Spinal cord (tissue), 10 donors: ENCODE measurements around the gene DNM1L. TPM values are rescaled to one million over a fixed set of nuclear protein-coding genes. Genes with fewer than 3 reads are reported as not detected.

Experiments used
- DNase-seq, 6 donors: peaks; one replicate each; pipeline versions ENCODE4 v3.0.0 to v3.0.0-alpha.2; 2013 to 2015; ENCODE audit warnings: low spot score in 6 of 6, low read depth in 4 of 6
- H3K27ac ChIP-seq: one replicate; pipeline ENCODE4 v1.5.1; 2013; ENCODE audit warnings: low read depth, low read length, control low read depth
- H3K27me3 ChIP-seq: one replicate; pipeline ENCODE4 v1.6.1; 2013; ENCODE audit warnings: low read length; ENCODE audit not compliant: control insufficient read depth, insufficient read depth
- H3K36me3 ChIP-seq: one replicate; pipeline ENCODE4 v1.6.1; 2013; ENCODE audit warnings: low read length; ENCODE audit not compliant: control insufficient read depth, insufficient read depth
- H3K4me1 ChIP-seq: one replicate; pipeline ENCODE4 v1.6.1; 2013; ENCODE audit warnings: low read length; ENCODE audit not compliant: control insufficient read depth, insufficient read depth
- H3K4me3 ChIP-seq: one replicate; pipeline ENCODE4 v1.5.1; 2013; ENCODE audit warnings: low read depth, low read length, control low read depth
- H3K9me3 ChIP-seq: one replicate; pipeline ENCODE4 v1.6.1; 2013; ENCODE audit warnings: low read length; ENCODE audit not compliant: control insufficient read depth, insufficient read depth
- WGBS: methylation state at CpG from one replicate; pipeline ENCODE4 v1.1.5; 2013; ENCODE audit warnings: missing lambda C conversion rate; ENCODE audit not compliant: insufficient coverage; 5-methylcytosine and 5-hydroxymethylcytosine counted together
- polyA plus RNA-seq, 2 donors: library from polyadenylated mRNA; unstranded; fragments of 120-200 nt; gene quantifications; one replicate each; pipeline ENCODE4 v1.2.1, GENCODE V29; 2013; ENCODE audit not compliant: insufficient read length in 2 of 2
- total RNA-seq, 2 donors: library from RNA; depleted of rRNA in 1 of 2; stranded (reverse); fragments of 120-200 nt in 1 of 2; fragments of >200 nt in 1 of 2; gene quantifications; one replicate each; pipeline versions ENCODE4 v1.2.3 to v1.2.4, GENCODE V29; 2013 to 2014
- donor health status: healthy.

Gene DNM1L
- total and polyA plus RNA-seq, 4 donors = 89.6 to 205 (median 147) TPM

DNA sequence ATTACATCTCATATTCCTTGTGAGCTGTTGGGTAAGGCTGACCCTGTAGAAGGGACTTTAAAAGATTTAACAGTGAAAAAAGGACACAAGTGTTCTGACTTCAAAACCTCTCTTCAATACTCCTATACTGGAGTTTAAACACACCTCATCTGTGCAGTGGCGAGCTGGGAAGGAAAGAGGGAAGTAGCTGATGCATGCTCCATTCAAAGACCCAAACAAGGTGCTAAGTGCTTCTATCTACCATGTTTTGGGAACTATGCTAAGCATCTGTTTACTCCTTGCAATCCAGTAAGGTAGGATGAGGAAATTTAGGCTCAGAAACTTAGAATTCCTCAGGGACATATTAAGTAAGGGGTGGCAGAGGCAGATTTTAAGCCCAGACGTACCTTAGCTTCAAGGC lies 16.4 kb upstream of the DNM1L start:
- WGBS = no CpG with 5 or more reads among the region's 2 CpGs
- Histone ChIP-seq H3K27me3 (no peaks in the 10 kb centered on the region), H3K36me3 (no peaks in the 10 kb centered on the region), H3K27ac (no peak overlapping the region), H3K9me3 (no peaks in the 10 kb centered on the region), H3K4me1 (no peaks in the 10 kb centered on the region), H3K4me3 (no peak overlapping the region)
- no peak for DNase-seq

DNA sequence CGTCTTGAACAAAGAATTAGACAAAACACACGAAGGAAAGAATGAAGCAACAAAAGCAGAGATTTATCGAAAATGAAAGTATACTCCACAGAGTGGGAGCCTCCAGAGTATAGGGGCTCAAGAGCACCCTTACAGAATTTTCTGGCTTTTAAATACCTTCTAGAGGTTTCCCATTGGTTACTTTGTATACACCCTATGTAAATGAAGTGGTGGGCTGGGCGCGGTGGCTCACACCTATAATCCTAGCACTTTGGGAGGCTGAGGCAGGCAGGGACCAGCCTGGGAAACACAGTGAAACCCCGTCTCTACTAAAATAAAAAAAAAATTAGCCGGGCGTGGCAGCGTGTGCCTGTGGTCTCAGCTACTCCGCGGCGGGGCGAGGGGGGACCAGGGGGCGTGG lies 13.1 kb upstream of the DNM1L start:
- 90% methylated on average over 2 of the region's 14 CpGs for WGBS

DNA sequence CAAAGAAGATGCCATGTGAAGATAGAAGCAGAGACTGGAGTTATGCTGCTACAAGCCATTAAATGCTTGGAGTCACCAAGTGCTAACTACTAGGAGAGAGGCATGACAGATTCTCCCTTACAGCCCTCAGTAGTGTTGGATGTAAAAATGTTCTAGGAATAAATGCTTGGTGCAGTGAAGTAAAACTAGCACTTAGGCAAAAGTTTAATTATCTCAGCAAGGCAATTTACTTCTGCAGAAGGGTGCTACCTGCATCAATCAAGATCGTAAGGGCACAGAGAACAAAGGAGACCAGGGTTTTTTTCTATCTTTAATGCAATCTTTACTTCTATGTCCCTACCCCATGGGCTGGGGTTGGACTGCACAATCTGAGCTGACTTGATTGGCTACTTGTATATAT lies 9.5 kb upstream of the DNM1L start:
- H3K27me3 ChIP-seq = no peaks in the 10 kb centered on the region

More for the DNA sequence above, 13.1 kb upstream of the DNM1L start:
- DNase-seq = no peak
- Histone ChIP-seq H3K27ac (no peak overlapping the region), H3K4me1 (no peaks in the 10 kb centered on the region), H3K36me3 (no peaks in the 10 kb centered on the region), H3K4me3 (no peak overlapping the region), H3K9me3 (no peaks in the 10 kb centered on the region), H3K27me3 (no peaks in the 10 kb centered on the region)

GRCh38 chr12:32671930-32672780 lies 6.9 kb upstream of the DNM1L start:
- DNase-seq = peak; percentile 49 to 96 (median 62)
- Histone ChIP-seq H3K4me3 (no peak overlapping the region), H3K4me1 (no peaks in the 10 kb centered on the region), H3K27me3 (no peaks in the 10 kb centered on the region), H3K9me3 (no peaks in the 10 kb centered on the region), H3K27ac (no peak overlapping the region), H3K36me3 (no peaks in the 10 kb centered on the region)
- 0% methylated on average over 1 of the region's 11 CpGs for WGBS

More for the DNA sequence above, 9.5 kb upstream of the DNM1L start:
- WGBS = no CpG with 5 or more reads among the region's 1 CpG
- no peak overlapping the region for H3K27ac ChIP-seq
- no peak for DNase-seq
- H3K36me3 ChIP-seq = no peaks in the 10 kb centered on the region
- no peak overlapping the region for H3K4me3 ChIP-seq
- no peaks in the 10 kb centered on the region for H3K4me1 ChIP-seq
- H3K9me3 ChIP-seq = no peaks in the 10 kb centered on the region

GRCh38 chr12:32679920-32680237 lies 778 bp downstream of the DNM1L start:
- Histone ChIP-seq H3K4me3 (peak overlapping the region; percentile 59), H3K27me3 (no peaks in the 10 kb centered on the region), H3K4me1 (peaks cover 10% of the 10 kb centered on the region), H3K27ac (peak overlapping the region; percentile 81), H3K36me3 (peaks cover 1% of the 10 kb centered on the region), H3K9me3 (no peaks in the 10 kb centered on the region)
- peak in 2 of 6 donors; percentile 12 to 35 for DNase-seq
- WGBS = 0% methylated on average over 13 of the region's 14 CpGs

- Histone ChIP-seq H3K36me3 (peaks cover 9% of the 10 kb centered on the region), H3K4me3 (peak overlapping the region; percentile 59), H3K4me1 (peaks cover 10% of the 10 kb centered on the region), H3K27ac (no peak overlapping the region), H3K27me3 (no peaks in the 10 kb centered on the region), H3K9me3 (no peaks in the 10 kb centered on the region)
- no peak for DNase-seq
These were observed 1.7 kb downstream of the DNM1L start for GRCh38 chr12:32680787-32681186.

- Histone ChIP-seq H3K9me3 (no peaks in the 10 kb centered on the region), H3K4me3 (no peak overlapping the region), H3K4me1 (peaks cover 10% of the 10 kb centered on the region), H3K27me3 (no peaks in the 10 kb centered on the region), H3K36me3 (peaks cover 9% of the 10 kb centered on the region), H3K27ac (no peak overlapping the region)
- WGBS = 94% methylated on average over 5 of the region's 11 CpGs
- no peak for DNase-seq
These were observed 2.2 kb downstream of the DNM1L start for GRCh38 chr12:32681272-32681671.

DNA sequence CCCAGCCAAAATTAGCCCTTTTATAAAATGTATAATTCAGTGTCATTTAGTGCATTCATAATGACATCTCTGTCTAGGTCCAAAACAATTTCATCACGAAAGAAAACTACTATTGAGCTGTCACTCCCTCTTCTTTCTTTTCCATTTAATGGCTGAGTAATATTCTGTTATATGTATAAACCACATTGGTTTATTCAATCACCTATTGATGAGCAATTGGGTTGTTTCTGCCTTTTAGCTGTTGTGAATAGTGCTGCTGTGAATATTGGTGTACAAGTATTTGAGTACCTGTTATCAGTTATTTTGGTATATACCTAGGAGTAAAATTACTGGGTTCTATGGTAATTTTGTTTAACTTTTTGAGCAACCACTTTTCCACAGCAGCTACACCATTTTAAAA lies 7.2 kb downstream of the DNM1L start:
- Histone ChIP-seq H3K36me3 (peaks cover 9% of the 10 kb centered on the region), H3K27me3 (no peaks in the 10 kb centered on the region), H3K9me3 (no peaks in the 10 kb centered on the region), H3K27ac (no peak overlapping the region), H3K4me3 (no peak overlapping the region), H3K4me1 (peaks cover under 1% of the 10 kb centered on the region)
- WGBS = no CpG with 5 or more reads among the region's 1 CpG
- no peak for DNase-seq

DNA sequence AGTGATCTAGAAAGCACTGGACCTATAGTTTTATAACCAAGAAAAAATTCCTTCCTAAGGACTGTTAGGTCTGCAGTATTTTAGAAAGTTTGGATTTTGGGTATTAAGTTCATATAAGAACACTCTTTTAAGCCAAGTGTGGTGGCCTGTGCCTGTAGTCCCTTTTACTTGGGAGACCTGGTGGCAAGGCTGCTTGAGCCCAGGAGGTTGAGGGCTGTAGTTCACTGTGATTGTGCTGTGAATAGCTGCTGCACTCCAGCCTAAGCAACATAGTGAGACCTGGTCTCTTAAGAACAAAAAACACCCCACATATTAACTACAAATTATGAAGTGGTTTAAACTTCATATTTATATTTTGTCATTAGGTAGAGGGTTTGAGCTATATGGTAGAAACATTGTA lies 9.7 kb downstream of the DNM1L start:
- Histone ChIP-seq H3K27me3 (no peaks in the 10 kb centered on the region), H3K36me3 (peaks cover 9% of the 10 kb centered on the region)

DNA sequence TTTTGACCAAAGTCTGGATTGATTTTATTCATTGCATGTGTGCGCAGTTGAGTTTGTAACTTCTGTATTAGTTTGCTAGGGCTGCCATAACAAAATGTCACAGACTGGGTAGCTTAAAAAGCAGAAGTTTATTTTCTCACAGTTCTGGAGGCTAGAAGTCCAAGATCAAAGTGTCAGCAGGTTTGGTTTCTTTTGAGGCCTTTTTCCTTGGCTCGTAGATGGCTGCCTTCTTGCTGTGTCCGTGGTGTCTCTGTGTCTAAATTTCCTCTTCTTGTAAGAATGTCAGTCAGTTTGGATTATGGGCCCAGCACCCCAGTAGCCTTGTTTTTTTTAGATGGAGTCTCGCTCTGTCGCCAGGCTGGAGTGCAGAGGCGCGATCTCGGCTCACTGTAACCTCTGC lies 11.8 kb downstream of the DNM1L start:
- H3K9me3 ChIP-seq = peaks cover 2% of the 10 kb centered on the region
- H3K4me3 ChIP-seq = no peak overlapping the region
- no peak for DNase-seq
- no peak overlapping the region for H3K27ac ChIP-seq
- no peaks in the 10 kb centered on the region for H3K4me1 ChIP-seq
- WGBS = 98% methylated on average over 7 of the region's 8 CpGs
- H3K27me3 ChIP-seq = no peaks in the 10 kb centered on the region
- H3K36me3 ChIP-seq = no peaks in the 10 kb centered on the region

More for the DNA sequence above, 9.7 kb downstream of the DNM1L start:
- Histone ChIP-seq H3K27ac (no peak overlapping the region), H3K9me3 (no peaks in the 10 kb centered on the region), H3K4me3 (no peak overlapping the region), H3K4me1 (no peaks in the 10 kb centered on the region)
- DNase-seq = no peak
